GM20431 (cell line): ENCODE measurements around the gene DYNAP.

ENCODE experiments used
- in situ Hi-C: fragments of 300-500 bp; cut with MseI, MboI; formaldehyde crosslinking; loops from one replicate; pipeline ENCODE4 v1.15.0; 2020; ENCODE audit warnings: low sequenced_read_pairs; ENCODE audit not compliant: unreplicated experiment

The DYNAP gene

GRCh38 chr18:54630963-54631362 lies 39.9 kb downstream of the DYNAP start:
- in situ Hi-C loops = no loop called here

DNA sequence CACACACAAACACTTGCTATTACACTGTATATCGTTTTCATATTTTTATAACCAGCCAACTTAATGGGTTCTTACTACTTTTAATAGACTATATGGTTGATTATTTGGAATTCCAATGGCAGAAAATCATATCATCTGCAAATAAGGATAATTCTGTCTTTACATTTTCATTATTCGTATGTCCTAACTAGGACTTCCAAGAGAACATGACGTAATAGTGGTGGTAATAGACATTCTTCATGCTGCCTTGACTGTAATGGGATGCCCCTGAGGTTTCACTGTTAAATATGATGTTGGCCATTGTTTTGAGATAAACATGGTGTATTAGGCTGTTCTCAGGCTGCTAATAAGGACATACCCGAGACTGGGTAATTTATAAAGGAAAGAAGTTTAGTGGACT lies 45.2 kb downstream of the DYNAP start:
- in situ Hi-C loops = no loop called here

GRCh38 chr18:54641734-54642133 lies 50.7 kb downstream of the DYNAP start:
- in situ Hi-C loops = no loop called here

GRCh38 chr18:54647176-54647575 lies 56.1 kb downstream of the DYNAP start:
- in situ Hi-C loops = no loop called here
